Ovary (tissue), 9 donors: ENCODE results near the gene COL23A1. TPM values are rescaled to one million over a fixed set of nuclear protein-coding genes. Genes with fewer than 3 reads are reported as not detected.

Source experiments
- DNase-seq, 5 donors: peaks; one replicate each; pipeline ENCODE4 v3.0.0-alpha.2; 2019 to 2020
- H3K27ac ChIP-seq, 2 donors: fragments of 200-600 bp; one replicate each; pipeline versions ENCODE4 v1.5.1 to v1.8.0; 2019 to 2022
- H3K27me3 ChIP-seq: fragments of 200-600 bp; one replicate; pipeline ENCODE4 v1.8.0; 2022
- H3K36me3 ChIP-seq: fragments of 200-600 bp; sonication (generic); one replicate; pipeline ENCODE4 v1.5.1; 2019
- H3K4me1 ChIP-seq: one replicate; pipeline ENCODE4 v1.8.1; 2013; ENCODE audit warnings: mild to moderate bottlenecking, moderate library complexity; ENCODE audit not compliant: insufficient read depth
- H3K4me3 ChIP-seq: fragments of 200-600 bp; sonication (generic); one replicate; pipeline ENCODE4 v1.5.1; 2017
- H3K9me3 ChIP-seq, 2 donors: fragments of 200-600 bp in 1 of 2; sonication (generic) in 1 of 2; one replicate each; pipeline versions ENCODE4 v1.5.1 to v1.8.1; 2013 to 2019; ENCODE audit warnings: mild to moderate bottlenecking in 1 of 2, moderate library complexity in 1 of 2
- CTCF ChIP-seq, 3 donors: fragments of 450-650 bp in 2 of 3; fragments of 200-600 bp in 1 of 3; IDR thresholded peaks; one replicate each; pipeline versions ENCODE4 v1.5.1 to v1.8.0; 2016 to 2022; ENCODE audit warnings: antibody characterized with exemption in 3 of 3, mild to moderate bottlenecking in 1 of 3
- EP300 ChIP-seq: sonication (generic); formaldehyde crosslinking; IDR thresholded peaks from one replicate; pipeline ENCODE4 v1.6.1; 2017; ENCODE audit warnings: antibody characterized with exemption
- POLR2A ChIP-seq: fragments of 450-650 bp; IDR thresholded peaks from one replicate; pipeline ENCODE4 v1.6.1; 2017; ENCODE audit warnings: antibody characterized with exemption, mild to moderate bottlenecking, moderate library complexity
- WGBS, 3 donors: extraction: QIAGEN DNeasy Blood & Tissue Kit in 1 of 3; methylation state at CpG; one replicate each; pipeline versions ENCODE4 v1.1.5 to v1.1.7; 2013 to 2017; 5-methylcytosine and 5-hydroxymethylcytosine counted together
- intact Hi-C, 4 donors: fragments of 100-400 bp; cut with DNase I; formaldehyde crosslinking; loops; one replicate each; pipeline versions ENCODE4 v1.11.0 to v1.15.1; 2022 to 2023
- polyA plus RNA-seq, 2 donors: library from polyadenylated mRNA; stranded (reverse); fragments of 200-250 nt in 1 of 2; fragments of 350-450 nt in 1 of 2; fragmentation: Illumina TruSeq in 1 of 2; extraction: RNeasy Lipid Tissue Mini Kit (QIAGEN cat#74804) in 1 of 2; gene quantifications; one replicate each; pipeline ENCODE4 v1.2.3, GENCODE V29; 2013 to 2014
- total RNA-seq, 7 donors: library from RNA; depleted of rRNA in 2 of 7; stranded (reverse); fragments of >200 nt in 2 of 7; fragmentation: NEBNext Ultra II Directional in 3 of 7; extraction: Animal tissue kit (Norgen Biotek cat#: 25700) in 3 of 7; gene quantifications; one replicate each; pipeline versions ENCODE4 v1.1.0 to v1.2.4, GENCODE V29; 2016 to 2023
- donor health status: DM: no; HTN: no; CAD: no; lungs with moderate emphysema.
- donor health status: DM: no; HTN: no; CAD: no.
- donor health status: Bipolar disorder and iron deficiency.
- donor health status: DM: yes; HTN: yes; CAD: no.
- donor health status: DM: no; HTN: no; CAD: no.
- donor health status: DM: yes; HTN: yes; CAD: no.

Gene COL23A1
- total and polyA plus RNA-seq, 9 donors: 0.13 to 0.92 (median 0.39) TPM; not detected in 1

- TF ChIP-seq POLR2A: no peak
- no peak for TF ChIP-seq EP300
- no peak for TF ChIP-seq CTCF (IDR thresholded peaks at IDR 0.05)
- Histone ChIP-seq H3K36me3 (no peaks in the 10 kb centered on the region), H3K4me1 (peaks cover 6% of the 10 kb centered on the region), H3K4me3 (no peak overlapping the region), H3K27ac (no peak overlapping the region), H3K27me3 (no peaks in the 10 kb centered on the region), H3K9me3 (no peaks in the 10 kb centered on the region)
- no peak for DNase-seq
- 89 to 92% (median 90%) methylated on average over 19 of the region's 19 CpGs for WGBS, 3 donors
- intact Hi-C loops: no loop called here
These were observed 124.8 kb downstream of the COL23A1 start for GRCh38 chr5:178465228-178465860.

GRCh38 chr5:178464431-178465048, 125.7 kb downstream of the COL23A1 start:
- TF ChIP-seq EP300 (no peak), CTCF (IDR thresholded peaks at IDR 0.05) (no peak), POLR2A (no peak)
- WGBS, 3 donors: 82 to 88% (median 85%) methylated on average over 14 of the region's 14 CpGs
- Histone ChIP-seq H3K4me1 (peaks cover 6% of the 10 kb centered on the region), H3K4me3 (no peak overlapping the region), H3K27ac (no peak overlapping the region), H3K36me3 (no peaks in the 10 kb centered on the region), H3K9me3 (no peaks in the 10 kb centered on the region), H3K27me3 (no peaks in the 10 kb centered on the region)
- intact Hi-C loops: no loop called here
- DNase-seq: no peak

- H3K36me3 ChIP-seq: no peaks in the 10 kb centered on the region
- peaks cover 6% of the 10 kb centered on the region for H3K4me1 ChIP-seq
- no peak overlapping the region for H3K4me3 ChIP-seq
- intact Hi-C loops: no loop called here
- H3K9me3 ChIP-seq: no peaks in the 10 kb centered on the region
- DNase-seq: no peak
- WGBS, 3 donors: 70 to 79% (median 71%) methylated on average over 30 of the region's 30 CpGs
- TF ChIP-seq POLR2A: no peak
- H3K27me3 ChIP-seq: no peaks in the 10 kb centered on the region
- H3K27ac ChIP-seq: no peak overlapping the region
These were observed 126.7 kb downstream of the COL23A1 start for GRCh38 chr5:178463321-178464155.

- DNase-seq: no peak
- no peak overlapping the region for H3K27ac ChIP-seq
- H3K36me3 ChIP-seq: no peaks in the 10 kb centered on the region
- H3K4me1 ChIP-seq: no peaks in the 10 kb centered on the region
- TF ChIP-seq EP300: no peak
- TF ChIP-seq CTCF (IDR thresholded peaks at IDR 0.05): no peak
- no peak for TF ChIP-seq POLR2A
- no peaks in the 10 kb centered on the region for H3K27me3 ChIP-seq
- 90 to 93% (median 93%) methylated on average over 13 of the region's 13 CpGs for WGBS, 3 donors
- H3K4me3 ChIP-seq: no peak overlapping the region
- intact Hi-C loops: no loop called here
- H3K9me3 ChIP-seq: no peaks in the 10 kb centered on the region
These were observed 127.4 kb downstream of the COL23A1 start for GRCh38 chr5:178462816-178463215.

GRCh38 chr5:178462076-178462475, 128.1 kb downstream of the COL23A1 start:
- DNase-seq: no peak

More at GRCh38 chr5:178462076-178462475, 128.1 kb downstream of the COL23A1 start:
- TF ChIP-seq CTCF (IDR thresholded peaks at IDR 0.05): no peak
- no peak for TF ChIP-seq POLR2A
- no peak for TF ChIP-seq EP300
- intact Hi-C loops: no loop called here
- Histone ChIP-seq H3K4me1 (no peaks in the 10 kb centered on the region), H3K27ac (no peak overlapping the region), H3K27me3 (no peaks in the 10 kb centered on the region), H3K4me3 (no peak overlapping the region), H3K9me3 (no peaks in the 10 kb centered on the region), H3K36me3 (no peaks in the 10 kb centered on the region)
